Measurements from ENCODE around the gene PALLD.

DNA sequence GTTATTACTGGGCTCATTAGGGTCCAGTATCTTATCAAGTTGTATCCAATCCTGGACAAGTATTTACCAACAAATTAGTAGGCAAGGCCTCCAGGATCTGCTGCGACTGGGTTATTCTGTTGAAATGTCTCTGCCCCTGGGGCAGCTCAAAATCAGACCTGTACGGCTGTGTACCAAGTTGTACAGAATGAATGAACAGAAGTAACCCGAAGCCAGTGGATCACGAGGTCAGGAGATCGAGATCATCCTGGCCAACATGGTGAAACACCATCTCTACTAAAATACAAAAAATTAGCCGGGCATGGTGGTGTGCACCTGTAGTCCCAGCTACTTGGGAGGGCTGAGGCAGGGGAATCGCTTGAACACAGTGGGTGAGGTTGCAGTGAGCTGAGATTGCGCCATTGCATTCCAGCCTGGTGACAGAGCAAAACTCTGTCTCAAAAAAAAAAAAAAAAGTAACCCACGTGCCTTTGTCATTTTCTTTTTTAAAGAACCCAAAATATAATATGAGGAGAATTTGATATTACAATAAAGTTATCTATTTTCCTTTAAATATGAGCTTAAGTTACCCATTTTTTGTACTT lies 385.9 kb downstream of the PALLD start:
- TF ChIP-seq, protein P1, sequence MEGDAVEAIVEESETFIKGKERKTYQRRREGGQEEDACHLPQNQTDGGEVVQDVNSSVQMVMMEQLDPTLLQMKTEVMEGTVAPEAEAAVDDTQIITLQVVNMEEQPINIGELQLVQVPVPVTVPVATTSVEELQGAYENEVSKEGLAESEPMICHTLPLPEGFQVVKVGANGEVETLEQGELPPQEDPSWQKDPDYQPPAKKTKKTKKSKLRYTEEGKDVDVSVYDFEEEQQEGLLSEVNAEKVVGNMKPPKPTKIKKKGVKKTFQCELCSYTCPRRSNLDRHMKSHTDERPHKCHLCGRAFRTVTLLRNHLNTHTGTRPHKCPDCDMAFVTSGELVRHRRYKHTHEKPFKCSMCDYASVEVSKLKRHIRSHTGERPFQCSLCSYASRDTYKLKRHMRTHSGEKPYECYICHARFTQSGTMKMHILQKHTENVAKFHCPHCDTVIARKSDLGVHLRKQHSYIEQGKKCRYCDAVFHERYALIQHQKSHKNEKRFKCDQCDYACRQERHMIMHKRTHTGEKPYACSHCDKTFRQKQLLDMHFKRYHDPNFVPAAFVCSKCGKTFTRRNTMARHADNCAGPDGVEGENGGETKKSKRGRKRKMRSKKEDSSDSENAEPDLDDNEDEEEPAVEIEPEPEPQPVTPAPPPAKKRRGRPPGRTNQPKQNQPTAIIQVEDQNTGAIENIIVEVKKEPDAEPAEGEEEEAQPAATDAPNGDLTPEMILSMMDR (IDR thresholded peaks at IDR 0.05), result no peak
- TF ChIP-seq POLR2A (IDR thresholded peaks at IDR 0.05), result no peak
